ENCODE results near the gene PRKCI.
"Not testable (repeated sequence)": the region's sequence is repeated elsewhere in the genome, so short reads cannot be mapped to it uniquely, and the experiment has no call there.

PRKCI gene

GRCh38 chr3:170301405-170301804 lies 79.2 kb downstream of the PRKCI start:
- no peak for DNase-seq

- no peak for DNase-seq
These were observed 79.8 kb downstream of the PRKCI start for GRCh38 chr3:170302008-170302407.

- no peak for DNase-seq
These were observed 83.8 kb downstream of the PRKCI start for GRCh38 chr3:170306015-170306414.

GRCh38 chr3:170307671-170308405 lies 85.6 kb downstream of the PRKCI start:
- peak; percentile 92 for DNase-seq

GRCh38 chr3:170309046-170309445 lies 86.8 kb downstream of the PRKCI start:
- no peak for DNase-seq

- no peak for DNase-seq
These were observed 95.7 kb downstream of the PRKCI start for GRCh38 chr3:170317954-170318353.

GRCh38 chr3:170320461-170321121 lies 98.4 kb downstream of the PRKCI start:
- no peak for DNase-seq

GRCh38 chr3:170321321-170322034 lies 99.3 kb downstream of the PRKCI start:
- no peak for DNase-seq

- DNase-seq = no peak
These were observed 100.5 kb downstream of the PRKCI start for GRCh38 chr3:170322566-170323269.

- DNase-seq = no peak
These were observed 101.1 kb downstream of the PRKCI start for GRCh38 chr3:170323331-170323730.

- DNase-seq = no peak
These were observed 102.7 kb downstream of the PRKCI start for GRCh38 chr3:170324962-170325361.

GRCh38 chr3:170327040-170327808 lies 105.0 kb downstream of the PRKCI start:
- no peak for DNase-seq

- DNase-seq = not testable (repeated sequence)
These were observed 105.8 kb downstream of the PRKCI start for GRCh38 chr3:170327868-170328548.

GRCh38 chr3:170330366-170330765 lies 108.1 kb downstream of the PRKCI start:
- peak; percentile 7 for DNase-seq

- no peak for DNase-seq
These were observed 108.9 kb downstream of the PRKCI start for GRCh38 chr3:170331143-170331542.

GRCh38 chr3:170337420-170337819 lies 115.2 kb downstream of the PRKCI start:
- no peak for DNase-seq

- no peak for DNase-seq
These were observed 116.6 kb downstream of the PRKCI start for GRCh38 chr3:170338690-170339340.

GRCh38 chr3:170342273-170342672 lies 120.0 kb downstream of the PRKCI start:
- not testable (repeated sequence) for DNase-seq

- DNase-seq = not testable (repeated sequence)
These were observed 121.6 kb downstream of the PRKCI start for GRCh38 chr3:170343859-170344258.

- no peak for DNase-seq
These were observed 122.7 kb downstream of the PRKCI start for GRCh38 chr3:170344971-170345370.
